Stimulated activated CD8-positive, alpha-beta memory T cell treated with anti-CD3 and anti-CD28 coated beads, Interleukin-7, amount 100 ng/mL, for 4 hours (primary cell): ENCODE data around the gene BEST2.

Experiments
- DNase-seq, 2 donors: peaks; one replicate each; pipeline ENCODE4 v3.0.0-alpha.2; 2020; ENCODE audit warnings: low read depth in 2 of 2

Gene BEST2

GRCh38 chr19:12800923-12801465 lies 49.4 kb downstream of the BEST2 start:
- no peak for DNase-seq

- no peak for DNase-seq
Observed at GRCh38 chr19:12801466-12802266, 50.1 kb downstream of the BEST2 start, which contains the start of the genes PRDX2 and THSD8. PRDX2 (minus strand) TSS chr19:12801800; CDS start chr19:12801261, 539 bp downstream. THSD8 (plus strand) TSS chr19:12802069; CDS start chr19:12802072, 3 bp downstream.

- DNase-seq: no peak
Observed at GRCh38 chr19:12802267-12803106, 50.9 kb downstream of the BEST2 start.

GRCh38 chr19:12804051-12804450 lies 52.5 kb downstream of the BEST2 start:
- DNase-seq: no peak

- peak; percentile 64 to 83 for DNase-seq
Observed at GRCh38 chr19:12806242-12807081, 54.9 kb downstream of the BEST2 start, which contains the start of gene RNASEH2A. RNASEH2A (plus strand) TSS chr19:12806584; CDS start chr19:12806674, 90 bp downstream.
